Inflammatory macrophage treated with lipopolysaccharide for 4 hours (primary cell): ENCODE data around the gene NRG3.

Experiments used
- DNase-seq: peaks from one replicate; pipeline ENCODE4 v3.0.0-alpha.2; 2020

Gene NRG3

GRCh38 chr10:81874875-81875466, at the start of gene NRG3:
NRG3 (plus strand) TSS chr10:81875194.
- no peak for DNase-seq

DNA sequence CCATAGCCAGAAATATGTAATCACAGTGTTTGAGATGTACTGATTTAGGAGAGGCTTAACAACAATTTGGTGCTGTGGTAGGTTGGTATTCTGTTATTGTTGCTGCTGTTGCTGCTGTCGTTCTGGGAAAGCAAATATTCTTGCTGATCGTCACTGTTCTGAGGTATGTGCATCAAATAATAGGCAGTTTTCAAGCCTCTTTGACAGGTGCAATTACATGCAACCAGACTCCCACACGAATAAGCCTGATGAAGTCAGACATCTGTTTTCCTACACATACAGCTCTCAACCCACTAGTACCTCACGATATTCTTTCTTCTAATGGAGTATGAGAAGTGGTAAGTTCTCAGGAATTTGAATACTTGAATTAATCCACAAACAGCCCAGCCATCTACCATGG, 46.7 kb upstream of the NRG3 start:
- DNase-seq, result no peak

- DNase-seq, result no peak
Measured at GRCh38 chr10:81831060-81831459, 43.9 kb upstream of the NRG3 start.

GRCh38 chr10:81838950-81839349, 36.0 kb upstream of the NRG3 start:
- DNase-seq, result no peak

GRCh38 chr10:81843042-81843441, 32.0 kb upstream of the NRG3 start:
- no peak for DNase-seq

- no peak for DNase-seq
Measured at GRCh38 chr10:81847675-81848074, 27.3 kb upstream of the NRG3 start.

- no peak for DNase-seq
Measured at GRCh38 chr10:81848514-81848913, 26.5 kb upstream of the NRG3 start.

GRCh38 chr10:81848931-81849330, 26.1 kb upstream of the NRG3 start:
- no peak for DNase-seq

- no peak for DNase-seq
Measured at GRCh38 chr10:81862596-81862995, 12.4 kb upstream of the NRG3 start.

DNA sequence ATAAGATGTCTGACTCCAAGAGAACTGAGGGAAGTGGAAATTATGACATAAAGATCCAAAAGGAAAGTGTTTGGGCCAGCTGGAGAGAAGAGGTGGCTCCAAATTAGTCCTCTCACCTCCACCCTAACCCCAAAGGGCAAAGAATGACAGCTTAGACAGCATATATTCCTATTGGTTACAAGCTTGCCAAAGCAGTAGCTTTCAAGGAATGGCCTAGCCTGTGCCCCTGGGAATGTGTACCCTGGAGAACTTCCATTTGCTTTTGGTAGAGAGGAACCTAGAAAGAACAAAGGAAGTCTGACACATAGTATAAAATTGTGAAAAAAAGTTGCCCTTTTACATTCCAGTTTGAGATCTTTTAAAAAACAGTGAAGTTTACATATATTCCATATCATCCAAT, 11.2 kb upstream of the NRG3 start:
- DNase-seq, result no peak

- DNase-seq, result no peak
Measured at GRCh38 chr10:81865581-81865980, 9.4 kb upstream of the NRG3 start.

GRCh38 chr10:81866753-81867152, 8.2 kb upstream of the NRG3 start:
- no peak for DNase-seq

DNA sequence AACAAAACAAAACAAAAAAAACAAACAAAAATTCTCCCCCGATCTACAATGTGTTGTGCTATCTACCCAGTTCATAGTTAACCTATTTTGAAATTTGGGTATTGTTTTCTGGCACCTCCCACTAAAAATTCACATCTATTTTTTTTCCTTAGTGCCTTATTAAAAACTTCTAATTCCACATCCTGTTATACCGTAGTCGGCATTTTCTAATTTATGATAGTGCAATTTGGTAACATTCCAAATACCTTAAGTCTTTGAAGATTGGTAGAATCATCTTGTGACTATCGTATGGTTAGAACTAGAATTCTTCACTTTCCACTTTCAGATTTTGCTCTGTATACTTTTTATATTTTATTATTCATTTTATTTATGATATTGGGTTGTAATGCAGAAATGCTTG, 4.5 kb upstream of the NRG3 start:
- DNase-seq, result no peak

GRCh38 chr10:81871558-81871957, 3.4 kb upstream of the NRG3 start:
- no peak for DNase-seq

- no peak for DNase-seq
Measured at GRCh38 chr10:81872206-81872862, 2.7 kb upstream of the NRG3 start.

- no peak for DNase-seq
Measured at GRCh38 chr10:81873231-81873931, 1.6 kb upstream of the NRG3 start.

DNA sequence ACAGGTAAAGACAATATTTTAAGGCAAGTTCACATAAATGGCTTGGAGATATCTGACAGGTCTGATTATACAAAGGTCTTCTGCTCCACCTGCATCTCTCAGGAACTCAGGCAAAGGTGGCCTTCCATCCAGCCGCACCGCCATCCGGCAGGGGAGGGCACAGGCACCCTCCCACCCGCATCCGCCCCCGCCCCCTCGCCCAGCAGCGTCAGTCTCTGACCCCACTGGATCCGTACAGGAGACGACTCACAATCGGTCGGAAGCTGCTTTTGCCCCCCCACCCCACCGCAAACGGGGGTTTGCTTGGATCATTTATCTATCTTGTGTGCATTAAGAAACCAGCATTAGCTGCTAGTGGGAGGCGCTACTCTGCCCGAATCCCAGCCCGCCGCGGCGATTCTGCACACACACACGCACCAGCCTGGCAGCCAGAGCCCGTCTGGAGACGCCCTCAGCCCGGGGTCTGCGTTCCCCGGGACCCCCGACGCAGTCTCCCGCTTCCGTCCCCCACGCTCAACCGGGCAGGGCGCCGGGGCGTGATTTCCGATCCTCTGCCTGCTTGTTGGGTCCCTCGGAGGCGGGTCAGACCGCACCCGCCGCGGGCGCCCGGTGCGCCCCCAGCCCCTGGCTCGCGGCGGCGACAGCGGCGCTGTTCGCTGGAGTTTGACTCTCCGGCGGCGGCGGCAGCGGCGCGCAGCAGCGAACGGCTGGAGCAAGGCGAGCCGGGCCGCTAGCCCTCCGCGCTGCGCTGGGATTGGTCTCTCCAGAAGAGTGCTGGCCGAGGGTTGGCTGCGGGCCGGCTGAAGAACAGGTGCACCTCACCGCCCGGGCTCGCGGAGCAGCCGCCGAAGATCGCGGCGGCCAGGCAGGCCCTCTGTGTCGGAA, 820 bp upstream of the NRG3 start:
- no peak for DNase-seq

DNA sequence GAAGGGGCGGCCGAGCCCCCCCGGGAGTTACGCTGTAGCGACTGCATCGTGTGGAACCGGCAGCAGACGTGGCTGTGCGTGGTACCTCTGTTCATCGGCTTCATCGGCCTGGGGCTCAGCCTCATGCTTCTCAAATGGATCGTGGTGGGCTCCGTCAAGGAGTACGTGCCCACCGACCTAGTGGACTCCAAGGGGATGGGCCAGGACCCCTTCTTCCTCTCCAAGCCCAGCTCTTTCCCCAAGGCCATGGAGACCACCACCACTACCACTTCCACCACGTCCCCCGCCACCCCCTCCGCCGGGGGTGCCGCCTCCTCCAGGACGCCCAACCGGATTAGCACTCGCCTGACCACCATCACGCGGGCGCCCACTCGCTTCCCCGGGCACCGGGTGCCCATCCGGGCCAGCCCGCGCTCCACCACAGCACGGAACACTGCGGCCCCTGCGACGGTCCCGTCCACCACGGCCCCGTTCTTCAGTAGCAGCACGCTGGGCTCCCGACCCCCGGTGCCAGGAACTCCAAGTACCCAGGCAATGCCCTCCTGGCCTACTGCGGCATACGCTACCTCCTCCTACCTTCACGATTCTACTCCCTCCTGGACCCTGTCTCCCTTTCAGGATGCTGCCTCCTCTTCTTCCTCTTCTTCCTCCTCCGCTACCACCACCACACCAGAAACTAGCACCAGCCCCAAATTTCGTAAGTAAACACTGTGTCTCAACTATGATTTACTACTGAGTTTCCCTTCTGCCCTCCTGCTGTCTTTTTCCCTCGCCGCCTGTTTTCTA, 666 bp downstream of the NRG3 start:
- DNase-seq, result no peak

DNA sequence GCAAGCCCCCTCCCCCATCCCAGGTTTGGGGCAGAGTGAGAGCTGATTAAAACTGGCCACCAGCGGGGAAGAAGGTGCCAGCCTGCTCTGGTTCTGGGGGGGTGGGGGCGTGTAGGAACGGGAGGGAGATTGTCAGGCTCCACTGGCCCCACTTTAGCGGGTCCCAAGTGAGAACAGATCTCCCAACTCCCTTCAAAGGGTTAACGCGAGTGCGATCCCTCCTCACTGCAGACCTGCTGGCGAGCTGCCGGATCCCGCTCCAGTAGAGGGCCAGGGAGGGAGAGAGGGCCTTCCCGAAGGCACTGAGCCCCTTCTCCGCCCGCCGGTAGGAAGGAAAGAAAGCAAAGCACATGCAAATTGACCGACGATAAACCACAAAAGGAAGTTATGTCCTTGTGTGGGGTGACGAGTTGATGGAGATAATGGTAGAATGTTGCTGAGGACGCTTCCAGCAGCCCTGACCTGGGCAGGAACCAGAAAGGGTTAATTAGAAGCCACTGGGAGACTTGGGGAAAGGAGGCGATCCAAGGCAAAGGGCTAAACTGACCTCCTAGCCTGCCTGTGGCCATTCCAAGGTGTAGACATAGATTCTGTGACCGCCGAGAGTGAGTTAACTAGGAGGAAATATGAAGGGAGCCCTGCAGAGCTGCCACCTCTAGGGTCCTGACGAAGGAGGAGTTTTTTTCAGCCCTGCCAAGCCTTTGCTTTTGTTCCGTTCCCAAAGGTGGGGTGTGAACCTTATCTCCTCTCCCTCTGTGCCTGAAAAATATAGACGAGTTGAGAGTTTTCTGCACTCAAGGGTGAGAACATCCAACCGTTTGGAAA, 1.5 kb downstream of the NRG3 start:
- no peak for DNase-seq

DNA sequence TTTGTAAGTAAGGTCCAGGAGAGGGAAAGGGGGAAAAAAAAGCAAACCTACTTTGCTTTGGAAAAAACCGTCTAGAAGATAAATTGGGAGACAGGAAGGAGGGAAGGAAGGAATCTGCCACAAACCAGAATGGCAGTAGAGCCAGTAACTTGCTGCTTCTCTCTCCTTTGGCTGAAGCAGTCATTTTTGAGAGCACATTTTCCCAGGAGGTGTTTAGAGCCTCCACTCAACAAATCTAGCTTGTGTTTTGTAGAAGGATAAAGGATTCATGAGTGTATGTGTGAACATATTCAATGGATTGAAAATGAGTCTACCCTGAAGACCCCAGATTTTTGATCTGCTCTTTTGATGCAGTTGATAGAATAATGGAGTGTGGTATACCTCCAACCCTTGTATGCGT, 2.6 kb downstream of the NRG3 start:
- DNase-seq, result no peak

DNA sequence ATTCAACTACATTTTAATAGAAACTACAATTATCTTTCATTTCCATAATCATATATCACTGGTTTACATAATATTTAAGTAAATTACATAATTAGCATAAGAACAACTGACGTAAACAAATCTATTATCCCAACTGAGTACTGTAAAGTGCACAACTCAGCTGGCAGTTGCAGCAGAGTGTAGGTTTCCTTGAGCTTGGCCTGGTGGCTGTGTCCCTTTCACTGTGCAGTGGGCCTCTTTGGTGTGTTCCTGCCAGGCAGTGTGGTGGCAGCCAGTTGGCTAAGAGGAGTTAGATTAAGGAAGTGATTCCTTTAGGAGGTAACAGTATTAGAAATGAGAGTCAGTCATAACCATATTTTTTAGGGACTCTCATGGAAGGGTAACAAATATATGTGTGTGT, 7.0 kb downstream of the NRG3 start:
- DNase-seq, result no peak

GRCh38 chr10:81884856-81885255, 9.9 kb downstream of the NRG3 start:
- no peak for DNase-seq
